ENCODE measurements around the gene TRPM1.
"Not testable (repeated sequence)": the region's sequence is repeated elsewhere in the genome, so short reads cannot be mapped to it uniquely, and the experiment has no call there.

Gene TRPM1

DNA sequence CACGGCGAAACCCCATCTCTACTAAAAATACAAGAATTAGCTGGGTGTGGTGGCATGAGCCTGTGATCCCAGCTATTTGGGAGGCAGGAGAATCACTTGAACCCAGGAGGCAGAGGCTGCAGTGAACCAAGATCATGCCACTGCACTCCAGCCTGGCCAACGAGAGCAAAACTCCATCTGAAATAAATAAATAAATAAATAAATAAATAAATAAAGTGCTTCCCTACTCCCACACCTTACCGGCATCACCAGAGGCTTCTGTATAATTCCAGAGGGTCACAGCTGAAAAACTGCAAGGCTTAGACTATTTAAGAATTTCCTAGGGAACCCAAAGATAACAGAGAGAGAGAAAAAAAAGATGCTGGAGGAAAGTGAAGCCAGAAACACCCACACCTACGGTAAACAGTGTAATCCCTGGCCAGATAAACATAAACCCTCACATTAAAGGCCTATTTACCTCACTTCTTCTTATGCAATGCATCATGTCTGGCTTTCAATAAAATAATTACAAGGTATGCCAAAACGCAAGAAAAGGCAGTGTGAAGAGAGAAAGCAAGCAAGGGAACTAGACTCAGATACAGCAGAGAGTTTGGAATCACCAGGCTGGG is 15.0 kb upstream of the TRPM1 start:
- DNase-seq (ENCODE audit: low spot score), result no peak

DNA sequence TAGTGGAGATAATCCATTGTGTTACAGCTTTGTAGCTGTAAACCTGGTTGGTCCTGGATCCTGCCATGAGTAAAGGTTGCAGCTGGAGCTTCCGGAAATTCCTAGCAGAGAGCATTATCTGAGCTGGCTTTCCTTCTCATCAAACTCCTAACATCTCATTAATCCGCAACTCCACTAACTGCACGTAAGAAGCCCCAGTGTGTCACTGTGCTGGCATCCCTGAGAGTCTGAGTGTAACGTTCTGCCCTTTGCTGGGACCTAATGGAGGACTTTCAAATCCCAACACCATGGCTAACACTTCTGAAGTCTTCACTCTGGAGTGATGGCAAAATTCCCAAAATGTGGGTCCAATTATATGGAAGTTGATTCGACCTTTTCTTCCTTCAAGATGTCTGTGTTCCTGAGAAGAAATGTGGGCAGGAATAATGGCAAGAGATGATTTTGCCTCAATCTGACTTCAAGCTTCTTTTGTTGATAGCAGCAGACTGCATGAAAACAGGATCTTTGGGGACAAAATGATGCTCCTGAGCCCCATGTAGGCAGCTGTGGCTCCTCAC is 9.6 kb upstream of the TRPM1 start:
- no peak for DNase-seq (ENCODE audit: low spot score)

DNA sequence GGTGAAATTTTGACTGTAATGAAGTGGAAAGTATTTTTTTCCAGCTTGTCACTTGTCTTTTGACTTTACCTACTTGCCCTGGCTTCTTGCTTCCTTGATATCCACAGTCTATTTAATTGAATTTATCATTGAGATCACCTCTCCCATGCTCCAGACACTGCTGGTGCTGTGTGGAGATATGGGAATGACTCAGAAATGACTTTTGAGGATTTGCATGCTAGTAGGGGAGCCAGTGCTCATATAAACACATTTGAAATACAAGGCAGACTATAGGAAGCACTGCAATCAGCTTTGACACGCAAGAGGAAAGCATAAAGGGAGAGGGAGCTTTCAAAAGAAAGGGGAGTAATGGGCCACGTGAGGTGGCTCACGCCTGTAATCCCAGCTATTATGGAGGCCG is 7.3 kb upstream of the TRPM1 start:
- no peak for DNase-seq (ENCODE audit: low spot score)

DNA sequence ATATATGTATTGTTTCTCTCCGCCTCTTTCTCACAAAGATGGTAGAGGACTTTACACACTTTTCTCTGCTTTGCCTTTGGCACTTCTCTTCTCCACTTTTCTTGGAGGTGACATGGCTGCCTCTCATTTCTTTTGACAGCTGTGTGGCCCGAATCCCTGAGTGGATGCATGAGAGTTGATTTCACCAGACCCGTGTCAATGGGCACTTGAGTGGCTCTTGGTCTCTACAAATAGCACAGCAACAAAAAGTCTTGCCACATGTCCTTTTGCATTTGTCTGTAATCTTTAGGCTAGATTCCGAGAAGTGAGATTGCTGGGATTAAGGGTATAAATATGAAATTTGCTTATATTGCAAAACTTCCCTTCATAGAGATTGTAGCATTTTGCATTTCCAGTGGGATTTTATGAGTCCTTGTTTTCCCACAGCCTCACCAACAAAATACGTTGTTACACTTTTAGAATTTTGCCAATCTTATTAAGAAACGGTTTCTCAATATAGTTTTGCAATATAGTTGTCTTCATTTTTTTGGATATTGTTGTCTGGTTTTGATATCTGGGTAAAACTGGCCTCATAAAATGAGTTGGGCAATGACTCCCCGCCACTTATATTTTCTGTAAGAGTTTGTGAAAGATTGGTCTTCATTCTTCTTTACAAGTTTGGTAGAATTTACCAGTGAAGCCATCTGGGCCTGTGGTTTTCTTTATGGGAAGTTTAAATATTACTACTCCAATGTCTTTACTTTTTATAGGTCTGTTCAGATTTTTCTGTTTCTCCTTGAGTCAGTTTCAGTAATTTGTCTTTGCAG is 5.2 kb upstream of the TRPM1 start:
- no peak for DNase-seq (ENCODE audit: low spot score)

DNA sequence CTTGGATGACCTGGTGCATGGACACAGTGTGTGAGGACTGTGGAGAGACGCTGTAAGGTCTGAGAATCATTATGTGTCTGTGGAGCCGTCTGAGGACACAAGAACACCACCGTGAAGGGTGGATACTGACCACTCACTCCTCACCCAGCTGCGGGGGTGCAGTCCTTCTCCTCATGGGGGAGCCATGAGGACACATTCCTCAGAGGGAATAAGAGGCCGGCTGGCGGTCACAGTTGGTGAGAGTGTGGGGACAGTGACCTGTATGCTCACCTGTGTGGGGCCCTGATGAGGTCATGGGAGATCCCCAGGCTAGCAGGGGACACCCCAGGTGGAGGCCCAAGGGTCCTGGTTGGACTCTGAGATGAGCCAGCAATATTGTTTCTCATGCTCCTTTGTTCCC is 2.5 kb upstream of the TRPM1 start:
- no peak for DNase-seq (ENCODE audit: low spot score)

DNA sequence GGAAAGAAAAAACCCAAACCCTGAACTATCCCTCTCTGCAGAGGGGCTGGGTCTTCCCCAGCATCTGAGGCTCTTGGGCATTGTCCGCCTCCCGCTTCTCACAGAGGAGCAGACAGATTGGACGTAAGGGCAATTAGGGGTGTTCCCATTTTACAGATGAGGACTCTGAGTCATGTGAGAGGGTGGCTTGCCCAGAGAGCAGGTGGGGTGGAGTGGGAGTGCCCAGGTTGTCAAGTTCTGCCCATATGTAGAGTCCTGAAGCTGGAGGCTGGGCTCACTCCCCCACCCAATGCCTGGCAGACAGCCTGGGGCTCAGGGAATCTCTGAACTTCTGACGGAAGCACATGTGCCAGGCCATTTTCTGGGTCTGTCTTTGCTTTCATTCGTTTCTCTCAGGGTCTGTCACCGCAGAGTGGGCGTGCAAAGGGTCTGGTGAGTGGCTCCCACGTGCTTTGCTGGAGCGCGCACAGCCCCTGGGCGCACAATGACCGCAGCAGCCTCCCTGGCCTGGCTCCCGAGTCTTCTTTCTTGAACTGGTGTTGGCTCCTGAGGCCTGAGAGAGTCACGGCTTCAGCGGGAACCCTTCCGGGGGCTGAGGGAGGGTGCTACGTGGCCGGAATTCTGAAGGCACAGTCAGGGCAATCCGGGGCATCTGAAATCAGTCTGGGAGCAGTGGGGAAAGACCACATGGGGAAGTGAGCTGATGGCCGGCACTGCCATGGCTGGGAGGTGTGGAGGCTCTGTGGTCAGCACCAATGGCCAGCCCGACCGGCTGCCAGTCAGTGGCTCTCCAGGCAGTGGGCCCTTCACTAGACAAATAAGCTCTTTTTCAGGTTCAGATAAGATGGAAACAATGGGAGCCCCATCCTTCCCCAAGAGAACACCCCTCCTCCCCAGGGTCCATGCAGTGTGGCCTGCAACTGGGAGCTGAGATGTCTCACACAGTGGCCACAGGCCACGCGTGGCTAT is 1.1 kb upstream of the TRPM1 start:
- DNase-seq (ENCODE audit: low spot score), result no peak

DNA sequence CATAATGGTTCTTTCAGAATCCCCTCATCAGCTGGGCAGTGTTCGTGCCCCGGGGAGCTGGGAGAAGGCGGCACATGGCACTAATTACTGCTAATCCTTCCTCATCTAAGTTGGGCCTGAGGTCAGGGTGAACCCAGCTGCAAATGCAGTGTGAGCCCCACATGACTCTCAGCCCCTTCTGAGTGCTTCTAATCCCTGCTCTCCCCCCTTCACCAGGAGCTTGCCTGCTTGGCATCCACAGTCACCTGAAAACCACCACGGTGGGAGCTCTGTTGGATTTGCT is 455 bp upstream of the TRPM1 start:
- no peak for DNase-seq (ENCODE audit: low spot score)

DNA sequence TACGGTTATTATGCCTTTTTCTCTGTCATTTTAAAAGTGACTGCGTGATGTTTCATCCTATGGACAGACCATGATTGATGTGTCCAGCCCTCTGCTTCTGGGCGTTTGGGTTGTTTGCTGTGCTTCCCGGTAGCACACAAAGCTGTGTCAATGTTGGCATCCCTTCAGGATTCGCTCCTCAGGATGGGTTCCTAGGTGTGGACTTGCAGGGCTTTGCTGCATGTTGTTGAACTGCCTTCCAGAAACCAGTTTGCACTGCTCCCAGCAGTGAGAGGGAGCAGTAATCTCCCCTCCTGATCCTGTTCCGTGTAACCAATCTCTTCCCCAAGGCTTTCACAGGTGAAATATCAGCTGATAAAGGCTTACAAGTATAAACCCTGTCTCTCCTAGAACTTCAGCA is 787 bp downstream of the TRPM1 start:
- DNase-seq (ENCODE audit: low spot score), result no peak

DNA sequence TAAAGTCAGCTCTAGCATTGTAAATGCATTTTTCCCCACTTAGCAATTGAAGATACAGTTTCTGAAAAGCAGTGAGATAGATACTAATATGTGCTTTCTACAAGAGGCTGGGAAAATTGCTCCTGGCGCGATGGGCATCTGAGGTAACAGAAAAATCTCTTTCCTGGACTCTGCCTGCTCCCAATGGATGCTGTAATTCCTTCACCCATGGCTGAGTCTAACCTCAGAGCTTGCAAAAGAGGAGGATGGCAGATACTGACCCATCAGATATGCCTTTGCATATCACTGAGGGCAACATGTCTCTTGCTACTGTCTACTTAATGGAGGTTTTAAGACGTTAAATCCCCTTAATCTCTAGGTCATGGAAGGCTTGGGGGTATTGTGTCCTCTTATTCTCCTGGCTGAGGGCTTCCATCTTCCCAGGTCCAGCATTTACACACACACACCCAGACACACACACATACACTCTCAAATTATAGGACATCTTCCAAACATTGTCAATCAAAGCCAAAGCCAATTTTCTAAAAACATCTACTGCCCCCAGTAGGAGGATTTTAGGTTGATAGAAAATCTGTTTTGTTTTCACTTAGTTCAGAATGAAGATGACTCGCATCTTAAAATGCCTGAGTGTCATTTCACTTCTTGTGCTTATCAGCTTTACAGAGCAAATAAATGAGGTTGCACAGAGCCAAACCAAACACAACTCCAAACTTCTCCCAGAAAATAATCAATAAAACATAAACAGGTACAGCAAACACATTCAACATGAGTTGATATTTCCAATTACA is 2.4 kb downstream of the TRPM1 start:
- peak; percentile 15 for DNase-seq (ENCODE audit: low spot score)

DNA sequence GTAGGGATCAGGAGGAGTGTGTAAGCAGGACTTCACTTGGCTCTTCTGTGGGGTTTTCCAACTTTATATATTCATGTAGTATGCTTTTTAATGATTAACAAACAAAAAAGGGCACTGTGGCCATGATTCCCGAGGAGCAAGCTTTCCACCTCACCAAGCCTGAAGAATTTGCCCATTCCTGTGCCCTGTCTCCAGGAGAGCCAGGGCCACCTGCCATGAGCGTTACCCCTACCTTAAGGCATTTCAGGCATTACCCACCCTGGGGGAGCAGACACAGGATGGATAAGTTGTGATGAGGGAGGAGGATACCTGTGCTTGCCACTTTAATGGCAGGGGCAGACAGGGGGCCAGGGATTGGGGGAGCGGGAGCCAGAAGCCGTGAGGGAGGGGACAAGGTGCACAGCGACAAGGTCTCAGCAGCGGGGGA is 3.0 kb downstream of the TRPM1 start:
- DNase-seq (ENCODE audit: low spot score), result no peak

DNA sequence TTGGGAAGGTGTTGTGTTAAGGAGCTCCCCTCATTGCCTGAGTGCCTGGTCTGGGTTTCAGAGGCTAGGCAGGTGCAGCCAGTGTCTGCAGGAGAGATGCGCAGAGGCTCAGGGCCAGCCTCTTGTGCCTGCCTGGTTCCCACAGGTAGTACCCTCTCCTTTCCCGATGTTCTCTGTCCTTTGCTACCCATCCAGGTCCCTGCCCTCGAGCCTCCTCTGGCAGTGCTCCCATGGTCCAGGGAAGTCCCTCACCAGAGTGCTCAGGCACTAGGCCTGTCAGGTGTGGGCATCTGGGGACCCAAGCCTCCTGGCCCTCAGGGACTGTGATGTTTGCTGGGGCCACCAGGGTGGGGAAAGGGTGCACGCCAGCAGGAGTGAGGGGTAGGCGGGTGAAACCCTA is 5.0 kb downstream of the TRPM1 start:
- DNase-seq (ENCODE audit: low spot score), result no peak

DNA sequence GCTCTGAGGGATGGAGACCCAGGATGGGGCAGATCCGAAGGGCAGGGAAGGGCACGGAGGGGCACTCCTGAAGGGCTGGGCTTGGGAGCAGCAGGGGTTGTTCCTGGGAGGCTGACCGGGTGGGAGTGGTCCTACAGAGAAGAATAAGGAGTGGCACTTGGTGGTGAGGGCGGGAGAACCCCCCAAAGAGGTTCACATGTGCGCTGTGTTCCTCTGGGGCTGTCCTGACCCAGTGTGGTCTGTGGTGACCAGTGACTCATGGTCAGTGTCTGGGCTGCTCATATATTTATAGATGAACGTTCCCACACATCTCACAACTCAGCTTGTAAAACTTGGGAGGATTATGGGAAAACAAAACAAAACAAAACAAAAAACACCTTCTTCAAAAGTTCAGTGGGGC is 10.0 kb downstream of the TRPM1 start:
- DNase-seq (ENCODE audit: low spot score), result no peak

DNA sequence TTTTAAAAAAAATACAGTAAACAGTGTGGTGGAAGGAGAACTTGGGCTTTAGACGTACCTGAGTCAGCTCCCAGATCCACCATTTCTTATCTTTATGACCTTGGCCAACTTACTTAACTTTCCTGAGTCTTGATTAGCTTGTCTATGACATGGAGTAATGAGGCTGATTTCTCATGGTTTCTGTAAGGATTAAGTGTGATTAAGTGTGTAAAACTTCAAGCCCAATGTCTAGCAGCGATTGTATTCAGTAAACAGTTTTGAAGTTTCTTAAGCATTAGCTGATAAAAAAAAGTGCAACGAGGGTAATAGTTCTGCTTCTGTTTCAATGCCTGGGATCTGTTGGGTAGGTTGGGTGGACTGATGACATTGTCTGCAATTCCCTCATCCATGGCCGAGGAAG is 10.8 kb downstream of the TRPM1 start:
- DNase-seq (ENCODE audit: low spot score), result no peak

DNA sequence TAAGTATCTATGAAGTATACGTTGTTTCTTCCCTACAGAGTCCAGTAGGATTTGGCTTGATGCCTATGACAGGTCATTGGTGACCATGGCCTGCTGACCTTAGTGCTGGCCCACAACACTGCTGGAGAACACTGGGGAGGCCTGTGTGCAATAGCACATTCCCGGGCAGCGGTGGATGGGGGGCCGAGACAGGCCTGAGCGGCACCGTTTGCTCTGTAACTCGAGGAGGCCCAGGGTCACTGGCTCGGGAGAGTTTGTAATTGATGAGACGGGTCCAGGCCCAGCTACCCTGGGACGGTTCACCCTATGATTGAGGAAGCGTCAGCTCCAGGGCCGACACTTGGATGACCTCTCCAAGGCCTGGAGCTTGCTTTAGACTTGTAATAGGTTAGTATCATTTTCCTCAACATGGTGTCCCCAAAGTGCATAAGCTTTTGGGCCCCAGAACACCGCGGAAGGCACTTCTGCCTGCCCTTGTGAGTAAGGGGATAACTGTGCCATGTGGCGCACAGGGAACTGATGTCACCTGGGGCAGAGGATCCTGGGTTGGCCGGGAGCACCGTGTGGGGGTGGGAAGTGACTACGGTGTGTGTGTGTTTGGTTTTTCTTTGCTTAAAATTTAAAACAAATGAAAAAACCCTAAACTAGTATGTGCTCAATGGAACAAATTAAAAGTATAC is 12.0 kb downstream of the TRPM1 start:
- DNase-seq (ENCODE audit: low spot score), result no peak

DNA sequence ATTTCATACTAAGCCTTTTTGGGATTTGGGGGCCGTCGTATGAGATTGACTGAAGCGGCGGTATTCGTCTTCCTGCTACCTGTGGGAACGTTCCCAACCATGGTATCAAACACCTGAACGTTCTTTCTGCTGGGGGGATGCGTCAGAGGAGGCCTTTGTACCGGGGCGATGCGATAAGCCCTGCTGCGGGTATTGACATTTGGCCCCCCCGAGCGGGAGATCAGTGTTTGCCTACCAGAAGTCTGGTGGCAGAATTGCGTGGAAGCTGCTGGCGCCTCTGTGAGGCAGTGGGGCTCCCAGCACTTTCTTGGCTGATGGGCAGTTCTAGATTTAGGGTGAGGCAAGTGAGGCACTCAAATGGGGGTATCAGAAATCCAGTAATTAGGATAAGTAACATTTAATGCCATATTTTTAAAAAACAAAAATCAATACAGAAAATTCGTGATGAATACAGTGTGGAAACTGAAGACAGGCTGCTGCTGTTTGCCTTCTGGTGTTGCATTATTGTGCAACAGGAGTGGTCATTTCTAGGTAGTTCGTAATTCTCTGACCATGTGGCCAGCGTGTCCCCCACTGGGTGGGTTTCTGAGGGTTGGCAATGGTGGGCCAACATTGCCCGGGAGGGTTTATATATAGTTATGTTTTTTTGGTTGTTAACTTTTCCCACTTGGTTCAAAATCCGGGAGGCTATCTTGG is 12.7 kb downstream of the TRPM1 start:
- DNase-seq (ENCODE audit: low spot score), result no peak

DNA sequence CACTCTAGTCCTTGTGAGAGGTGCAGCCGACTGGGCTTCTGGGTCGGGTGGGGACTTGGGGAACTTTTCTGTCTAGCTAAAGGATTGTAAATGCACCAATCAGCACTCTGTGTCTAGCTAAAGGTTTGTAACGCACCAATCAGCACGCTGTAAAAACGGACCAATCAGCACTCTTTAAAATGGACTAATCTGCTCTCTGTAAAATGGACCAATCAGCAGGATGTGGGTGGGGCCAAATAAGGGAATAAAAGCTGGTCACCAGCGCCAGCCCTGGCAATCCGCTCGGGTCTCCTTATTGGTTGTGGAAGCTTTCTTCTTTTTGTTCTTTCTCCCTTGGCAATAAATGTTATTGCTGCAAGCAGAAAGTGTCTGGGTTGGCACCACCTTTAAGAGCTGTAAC is 13.5 kb downstream of the TRPM1 start:
- not testable (repeated sequence) for DNase-seq (ENCODE audit: low spot score)

DNA sequence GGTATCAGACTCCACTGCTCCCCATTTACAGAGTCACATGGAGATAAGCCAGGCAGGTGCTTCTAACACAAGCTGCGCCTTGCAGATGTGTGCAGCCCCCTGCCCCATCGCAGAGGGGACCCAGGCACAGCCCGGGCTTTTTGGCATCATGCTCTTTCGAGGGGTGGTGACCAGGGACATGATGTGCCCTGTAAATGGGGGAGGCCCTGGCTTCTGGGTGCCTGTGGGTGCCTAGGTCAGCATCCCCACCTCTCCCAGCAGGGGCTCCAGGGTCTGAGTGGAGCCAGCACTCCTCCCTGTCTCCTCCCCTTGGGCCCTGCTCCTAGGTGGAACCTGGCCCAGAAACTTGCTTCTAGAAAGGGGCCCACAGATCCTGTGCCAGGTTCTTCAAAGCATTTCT is 15.2 kb downstream of the TRPM1 start:
- DNase-seq (ENCODE audit: low spot score), result no peak

DNA sequence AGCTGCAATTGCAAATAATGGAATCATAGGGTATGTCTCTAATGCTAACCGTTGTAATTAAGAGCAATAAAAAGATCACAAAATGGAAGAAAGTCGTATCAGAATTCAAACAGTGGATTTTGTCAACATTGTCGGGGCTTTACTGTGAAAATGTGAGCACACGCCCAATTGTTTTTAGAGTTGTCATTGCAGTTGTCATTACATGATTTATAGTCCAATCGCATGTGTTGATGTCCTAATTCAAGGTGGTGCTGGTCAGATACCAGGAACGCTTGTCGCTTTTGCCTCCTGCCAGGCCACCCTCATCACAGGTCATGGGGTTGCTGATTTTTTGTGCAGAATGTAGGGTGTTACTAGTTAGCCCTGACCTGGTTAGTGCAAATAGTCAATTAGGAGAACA is 16.2 kb downstream of the TRPM1 start:
- DNase-seq (ENCODE audit: low spot score), result no peak

DNA sequence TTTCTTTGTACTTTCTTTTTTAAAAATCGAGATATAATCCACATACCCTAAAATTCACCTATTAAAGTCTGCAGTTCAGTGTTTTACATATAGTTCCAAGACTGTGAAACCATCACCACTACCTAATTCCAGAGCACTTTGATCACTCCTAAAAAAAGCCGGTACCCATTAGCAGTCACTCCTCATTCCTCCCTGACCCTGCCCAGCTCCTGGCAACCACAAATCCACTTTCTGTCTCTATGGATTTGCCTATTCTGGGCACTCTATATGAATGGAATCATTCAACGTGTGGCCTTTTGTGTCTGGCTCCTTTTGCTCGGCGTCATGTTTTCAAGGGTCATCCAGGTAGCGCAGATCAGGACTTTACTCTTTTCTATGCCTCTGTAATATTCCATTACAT is 17.3 kb downstream of the TRPM1 start:
- no peak for DNase-seq (ENCODE audit: low spot score)

DNA sequence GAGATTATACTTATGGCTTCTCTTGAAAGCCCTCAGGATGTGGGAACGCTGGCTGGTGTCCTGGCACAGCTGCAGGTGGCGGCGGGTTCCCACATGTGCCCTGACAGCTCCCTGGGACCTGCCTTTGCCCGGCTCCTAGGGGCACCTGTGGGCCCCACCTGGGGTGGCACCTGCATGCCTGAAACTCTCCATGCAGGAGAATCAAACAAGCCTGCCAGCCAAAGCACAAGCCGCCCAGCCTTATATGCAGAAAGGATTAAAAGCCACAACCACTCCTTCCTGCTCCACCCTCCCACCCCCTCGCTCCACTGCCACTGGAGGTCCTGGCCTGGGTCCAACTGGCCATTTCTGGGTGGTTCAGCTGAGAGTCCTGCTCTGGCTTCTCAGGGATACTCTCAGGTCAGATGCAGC is 18.1 kb downstream of the TRPM1 start:
- DNase-seq (ENCODE audit: low spot score), result no peak
